HEK293 (cell line): Measurements from ENCODE around the gene DAZAP1.

Experiments used
- FEZF1 ChIP-seq: fragments of 450-650 bp; formaldehyde crosslinking; IDR thresholded peaks from 2 replicates; pipeline ENCODE4 v1.5.1; 2016; ENCODE audit warnings: missing biosample characterization, missing genetic modification characterization
- MYNN ChIP-seq: fragments of 450-650 bp; formaldehyde crosslinking; IDR thresholded peaks from 2 replicates; pipeline ENCODE4 v1.5.1; 2016; ENCODE audit warnings: missing biosample characterization, missing genetic modification characterization, borderline replicate concordance
- ZBTB20 ChIP-seq: fragments of 450-650 bp; formaldehyde crosslinking; IDR thresholded peaks from 2 replicates; pipeline ENCODE4 v1.5.1; 2016; ENCODE audit warnings: missing biosample characterization, missing genetic modification characterization
- ZNF138 ChIP-seq: fragments of 450-650 bp; formaldehyde crosslinking; IDR thresholded peaks from 2 replicates; pipeline ENCODE4 v1.5.1; 2016; ENCODE audit warnings: missing biosample characterization, missing genetic modification characterization, borderline replicate concordance
- ZNF274 ChIP-seq, 2 experiments: fragments of 200-500 bp in 1 of 2; fragments of 450-650 bp in 1 of 2; sonication (Bioruptor generic) in 1 of 2; formaldehyde crosslinking in 1 of 2; IDR thresholded peaks; 2 replicates each; pipeline versions ENCODE4 v1.5.1 to v1.6.1; 2014 to 2016; ENCODE audit warnings: borderline replicate concordance in 1 of 2, inconsistent platforms in 1 of 2, low read length in 1 of 2, missing biosample characterization in 1 of 2, missing genetic modification characterization in 1 of 2
- ZNF747 ChIP-seq: fragments of 450-650 bp; formaldehyde crosslinking; IDR thresholded peaks from 2 replicates; pipeline ENCODE4 v1.5.1; 2016; ENCODE audit warnings: missing biosample characterization, missing genetic modification characterization
- TF ChIP-seq, protein P1 (sequence below): sonication (generic); formaldehyde crosslinking; IDR thresholded peaks from 2 replicates; pipeline ENCODE4 v1.8.1; 2022; ENCODE audit warnings: mild to moderate bottlenecking, moderate library complexity, missing genetic modification reagents
- TF ChIP-seq, protein P2 (sequence below): fragments of 450-650 bp; formaldehyde crosslinking; IDR thresholded peaks from 2 replicates; pipeline ENCODE4 v1.5.1; 2016; ENCODE audit warnings: missing biosample characterization, missing genetic modification characterization

DNA sequence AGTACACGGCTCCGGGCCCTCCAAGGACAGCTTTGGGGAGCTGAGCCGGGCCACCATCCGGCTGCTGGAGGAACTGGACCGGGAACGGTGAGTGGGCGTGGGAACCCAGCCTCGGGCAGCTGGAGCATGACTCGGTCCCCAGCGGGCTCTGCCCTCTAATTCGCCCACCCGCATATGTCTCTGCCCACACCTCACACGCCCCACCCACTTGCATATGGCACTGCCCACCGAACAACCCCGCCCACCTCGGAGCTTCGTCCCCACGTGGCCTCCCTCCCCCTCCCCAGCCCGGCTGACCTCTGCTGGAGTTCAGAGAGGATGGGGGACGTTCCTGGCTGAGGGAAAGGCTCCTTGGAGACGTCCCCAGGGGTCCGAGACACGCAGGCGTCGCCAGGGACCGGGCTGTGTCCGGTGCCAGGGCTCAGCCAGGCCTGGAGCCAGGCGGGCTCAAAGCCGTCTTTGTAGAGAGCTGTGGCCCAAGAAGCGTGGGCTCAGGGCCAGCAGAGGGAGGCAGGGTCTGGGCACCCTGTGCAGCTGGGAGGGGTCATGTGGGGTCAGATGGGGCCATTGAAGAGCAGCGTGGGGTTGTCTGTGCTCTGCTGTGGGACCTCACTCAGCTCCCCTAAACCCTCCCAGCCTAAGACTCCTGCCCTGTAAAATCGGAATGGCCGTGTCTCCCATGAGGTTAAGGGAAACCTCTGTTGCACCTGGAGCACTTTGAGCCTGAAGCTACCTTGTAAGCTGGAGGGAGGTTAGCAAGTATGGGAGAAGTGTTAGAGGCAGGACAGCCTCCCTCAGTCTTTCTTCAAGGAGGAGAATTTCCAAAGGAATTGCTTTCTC is 46.4 kb downstream of the DAZAP1 start:
- TF ChIP-seq, protein P1, sequence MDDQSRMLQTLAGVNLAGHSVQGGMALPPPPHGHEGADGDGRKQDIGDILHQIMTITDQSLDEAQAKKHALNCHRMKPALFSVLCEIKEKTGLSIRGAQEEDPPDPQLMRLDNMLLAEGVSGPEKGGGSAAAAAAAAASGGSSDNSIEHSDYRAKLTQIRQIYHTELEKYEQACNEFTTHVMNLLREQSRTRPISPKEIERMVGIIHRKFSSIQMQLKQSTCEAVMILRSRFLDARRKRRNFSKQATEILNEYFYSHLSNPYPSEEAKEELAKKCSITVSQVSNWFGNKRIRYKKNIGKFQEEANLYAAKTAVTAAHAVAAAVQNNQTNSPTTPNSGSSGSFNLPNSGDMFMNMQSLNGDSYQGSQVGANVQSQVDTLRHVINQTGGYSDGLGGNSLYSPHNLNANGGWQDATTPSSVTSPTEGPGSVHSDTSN (CRISPR knock-in tag): no peak
- no peak for TF ChIP-seq ZBTB20 (tag by site-specific recombination)
- no peak for TF ChIP-seq MYNN (tag by site-specific recombination)
- no peak for TF ChIP-seq ZNF274 (IDR thresholded peaks at IDR 0.05; ENCODE audit: low read length)
- no peak for TF ChIP-seq ZNF274 (tag by site-specific recombination; IDR thresholded peaks at IDR 0.05; ENCODE audit: borderline replicate concordance)
- TF ChIP-seq, protein P2, sequence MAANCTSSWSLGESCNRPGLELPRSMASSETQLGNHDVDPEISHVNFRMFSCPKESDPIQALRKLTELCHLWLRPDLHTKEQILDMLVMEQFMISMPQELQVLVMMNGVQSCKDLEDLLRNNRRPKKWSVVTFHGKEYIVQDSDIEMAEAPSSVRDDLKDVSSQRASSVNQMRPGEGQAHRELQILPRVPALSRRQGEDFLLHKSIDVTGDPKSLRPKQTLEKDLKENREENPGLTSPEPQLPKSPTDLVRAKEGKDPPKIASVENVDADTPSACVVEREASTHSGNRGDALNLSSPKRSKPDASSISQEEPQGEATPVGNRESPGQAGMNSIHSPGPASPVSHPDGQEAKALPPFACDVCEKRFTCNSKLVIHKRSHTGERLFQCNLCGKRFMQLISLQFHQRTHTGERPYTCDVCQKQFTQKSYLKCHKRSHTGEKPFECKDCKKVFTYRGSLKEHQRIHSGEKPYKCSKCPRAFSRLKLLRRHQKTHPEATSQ (tag by site-specific recombination): no peak
- TF ChIP-seq ZNF747: no peak
- no peak for TF ChIP-seq FEZF1 (tag by site-specific recombination)
- TF ChIP-seq ZNF138: no peak
